GM13977 (cell line): ENCODE results near the gene GLS2.

Source experiments
- DNase-seq: peaks from one replicate; pipeline ENCODE4 v3.0.0; 2012; ENCODE audit warnings: low spot score
- in situ Hi-C: fragments of 300-500 bp; cut with MboI; formaldehyde crosslinking; loops from one replicate; pipeline ENCODE4 v1.12.0; 2022; ENCODE audit warnings: low sequenced_read_pairs, low pct_unique_long_range_greater_than_20kb, mixed read lengths, inconsistent platforms; ENCODE audit not compliant: unreplicated experiment
- TF ChIP-seq, protein P1 (sequence below): IDR thresholded peaks from 2 replicates; pipeline ENCODE4 v1.5.1; 2012; ENCODE audit warnings: mild to moderate bottlenecking, control low read depth; ENCODE audit not compliant: insufficient read depth; ENCODE audit errors: extremely low read depth, missing control alignments

Gene GLS2

DNA sequence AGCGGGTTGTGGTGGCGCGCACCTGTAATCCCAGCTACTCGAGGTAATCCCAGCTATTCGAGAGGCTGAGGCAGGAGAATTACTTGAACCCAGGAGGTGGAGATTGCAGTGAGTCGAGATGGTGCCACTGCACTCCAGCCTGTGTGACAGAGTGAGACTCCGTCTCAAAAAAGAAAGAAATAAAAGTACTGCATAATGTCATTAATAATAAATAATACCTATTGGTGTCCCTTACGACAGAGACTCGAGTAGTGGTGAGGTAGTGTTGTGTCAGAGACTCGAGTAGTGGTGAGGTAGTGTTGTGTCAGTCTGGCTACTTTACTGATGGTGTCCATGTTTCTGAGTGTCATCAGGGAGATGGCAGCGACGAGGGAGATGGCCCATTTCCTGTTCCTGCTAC is 1.3 kb downstream of the GLS2 start:
- TF ChIP-seq, protein P1, sequence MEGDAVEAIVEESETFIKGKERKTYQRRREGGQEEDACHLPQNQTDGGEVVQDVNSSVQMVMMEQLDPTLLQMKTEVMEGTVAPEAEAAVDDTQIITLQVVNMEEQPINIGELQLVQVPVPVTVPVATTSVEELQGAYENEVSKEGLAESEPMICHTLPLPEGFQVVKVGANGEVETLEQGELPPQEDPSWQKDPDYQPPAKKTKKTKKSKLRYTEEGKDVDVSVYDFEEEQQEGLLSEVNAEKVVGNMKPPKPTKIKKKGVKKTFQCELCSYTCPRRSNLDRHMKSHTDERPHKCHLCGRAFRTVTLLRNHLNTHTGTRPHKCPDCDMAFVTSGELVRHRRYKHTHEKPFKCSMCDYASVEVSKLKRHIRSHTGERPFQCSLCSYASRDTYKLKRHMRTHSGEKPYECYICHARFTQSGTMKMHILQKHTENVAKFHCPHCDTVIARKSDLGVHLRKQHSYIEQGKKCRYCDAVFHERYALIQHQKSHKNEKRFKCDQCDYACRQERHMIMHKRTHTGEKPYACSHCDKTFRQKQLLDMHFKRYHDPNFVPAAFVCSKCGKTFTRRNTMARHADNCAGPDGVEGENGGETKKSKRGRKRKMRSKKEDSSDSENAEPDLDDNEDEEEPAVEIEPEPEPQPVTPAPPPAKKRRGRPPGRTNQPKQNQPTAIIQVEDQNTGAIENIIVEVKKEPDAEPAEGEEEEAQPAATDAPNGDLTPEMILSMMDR, result no peak
- in situ Hi-C loops, result no loop called here
- DNase-seq, result no peak

DNA sequence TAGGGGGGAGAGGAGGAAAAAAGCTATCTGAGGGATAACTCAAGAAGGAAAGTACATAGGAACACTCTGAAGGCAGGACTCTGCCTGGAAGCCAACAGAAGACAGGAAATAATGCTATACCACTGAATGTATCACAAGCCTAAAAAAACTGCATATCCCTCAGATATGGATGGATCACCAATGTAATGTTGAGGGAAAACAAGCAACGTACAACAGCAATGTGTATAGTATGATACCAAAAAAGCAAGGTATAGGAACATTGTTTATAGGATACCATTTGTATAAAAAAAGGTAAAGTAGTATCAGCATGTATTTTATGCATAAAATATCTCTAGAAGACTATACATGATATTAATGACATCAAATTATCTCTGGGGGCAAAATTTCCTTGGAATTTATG is 3.4 kb downstream of the GLS2 start:
- in situ Hi-C loops, result no loop called here
- TF ChIP-seq, protein P1, result no peak
- DNase-seq, result no peak

DNA sequence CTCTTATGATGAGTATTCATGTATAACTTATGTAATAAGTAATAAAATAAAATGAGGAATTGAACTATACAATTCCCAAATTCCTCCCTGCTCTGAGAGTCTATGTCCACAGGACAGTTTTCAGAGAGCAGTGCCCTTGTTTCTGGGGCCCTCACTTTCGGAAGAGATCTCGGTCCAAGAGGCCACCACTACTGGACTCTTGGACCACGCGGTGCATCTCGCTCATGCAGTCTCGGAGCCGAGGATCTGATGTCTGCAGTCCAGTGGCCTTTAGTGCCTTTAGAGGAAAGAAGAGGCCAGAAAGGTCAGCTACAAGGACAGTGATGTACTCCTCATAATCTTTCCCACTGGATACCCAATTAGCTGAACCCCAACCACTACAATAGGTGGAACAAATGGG is 8.3 kb downstream of the GLS2 start:
- in situ Hi-C loops, result no loop called here
- TF ChIP-seq, protein P1, result no peak

DNA sequence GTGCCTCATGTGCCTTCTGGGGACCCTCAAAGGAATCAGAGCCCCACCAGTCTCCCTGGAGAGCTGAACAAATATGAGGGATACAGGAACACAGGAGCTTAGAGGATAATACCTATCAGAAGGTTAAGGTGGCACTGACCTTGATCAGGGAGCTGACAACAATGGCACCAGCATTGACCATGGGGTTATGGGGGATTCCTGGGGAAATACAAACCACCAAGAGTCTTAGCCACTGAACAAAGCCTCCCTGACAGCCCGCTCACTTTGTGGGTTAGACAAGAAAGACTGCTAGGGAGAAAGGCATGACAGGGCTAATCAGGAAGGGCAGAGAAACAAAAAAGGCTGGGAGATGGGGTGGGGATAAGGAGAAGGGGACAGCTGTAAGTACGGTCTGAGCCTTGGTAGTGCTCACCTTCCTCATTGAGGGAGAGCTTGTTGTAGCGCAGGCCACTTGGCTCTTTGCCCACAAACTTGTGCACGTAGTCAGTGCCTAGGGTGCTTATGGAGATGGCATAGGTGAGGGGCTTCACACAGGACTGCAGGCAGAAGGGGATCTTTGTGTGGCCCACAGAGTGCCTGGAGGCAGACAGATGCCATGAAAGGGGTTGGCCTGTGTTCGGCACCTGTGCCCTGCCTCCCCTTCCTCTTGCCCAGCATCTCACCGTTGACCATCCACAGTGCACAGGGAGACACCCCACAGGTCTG is 10.3 kb downstream of the GLS2 start:
- TF ChIP-seq, protein P1, result no peak
- in situ Hi-C loops, result no loop called here
- DNase-seq, result no peak

More for the DNA sequence above, 8.3 kb downstream of the GLS2 start:
- no peak for DNase-seq

DNA sequence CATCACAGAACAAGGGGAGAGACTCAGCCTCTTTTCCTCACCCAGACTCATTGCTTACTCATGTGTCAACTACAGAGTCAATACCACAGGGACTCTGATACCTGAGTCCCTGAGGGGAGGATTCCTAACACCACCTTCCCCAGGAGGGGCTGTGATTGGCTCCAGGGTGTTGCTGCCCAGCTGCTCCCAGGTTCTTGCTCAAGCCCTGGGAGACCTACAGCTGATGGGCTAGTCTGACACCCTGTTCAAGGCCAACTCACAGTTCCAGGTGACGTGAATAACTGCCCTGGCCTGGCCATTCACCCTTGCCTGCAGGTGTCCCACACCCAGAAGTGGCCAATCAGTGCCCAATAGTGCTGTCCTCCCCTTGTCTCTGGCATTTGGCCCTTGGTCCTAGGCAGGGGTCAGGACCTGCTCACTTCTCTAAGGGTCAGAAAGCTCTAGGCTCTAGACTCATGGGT is 11.0 kb downstream of the GLS2 start:
- in situ Hi-C loops, result no loop called here
- no peak for DNase-seq
- TF ChIP-seq, protein P1, result no peak

DNA sequence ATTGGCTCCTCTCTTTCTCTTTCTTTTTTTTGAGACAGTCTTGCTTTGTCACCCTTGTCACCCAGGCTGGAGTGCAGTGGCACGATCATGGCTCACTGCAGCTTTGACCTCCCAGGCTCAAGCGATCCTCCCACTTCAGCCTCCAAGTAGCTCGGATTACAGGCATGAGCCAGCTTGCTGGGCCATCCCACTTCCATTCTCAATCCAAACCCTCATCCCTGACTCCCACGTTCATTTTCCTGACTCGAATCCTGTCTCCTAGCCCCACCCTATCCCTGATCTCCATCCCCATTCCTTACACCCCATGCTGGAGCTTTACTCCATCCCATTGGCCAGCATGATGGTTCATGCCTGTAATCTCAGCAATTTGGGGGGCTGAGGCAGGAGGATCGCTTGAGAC is 11.8 kb downstream of the GLS2 start:
- in situ Hi-C loops, result no loop called here
- TF ChIP-seq, protein P1, result no peak
- DNase-seq, result no peak

DNA sequence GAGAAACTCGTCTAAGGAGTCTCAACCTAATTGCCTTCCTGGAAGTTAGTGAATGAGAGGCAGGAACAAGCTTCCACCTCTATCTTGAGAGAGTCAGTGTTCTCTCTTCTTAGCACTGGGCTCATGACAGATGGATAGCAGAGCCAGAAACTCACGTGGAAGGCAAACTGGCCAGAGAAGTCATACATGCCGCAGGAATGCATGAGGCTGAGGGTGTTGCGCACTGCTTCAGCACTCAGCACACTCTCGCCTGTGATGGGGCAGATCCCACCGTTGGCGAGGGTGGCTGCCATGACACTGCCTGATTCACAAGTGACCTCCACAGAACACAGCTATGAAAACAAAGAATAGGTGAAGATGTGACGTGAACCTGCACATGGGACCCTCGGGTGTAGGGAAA is 13.6 kb downstream of the GLS2 start:
- TF ChIP-seq, protein P1, result no peak

More for the DNA sequence above, 13.6 kb downstream of the GLS2 start:
- no peak for DNase-seq
- in situ Hi-C loops, result no loop called here
